Neural cell (in vitro differentiated cells): ENCODE data around the gene SLC9A1. TPM values are rescaled to one million over a fixed set of nuclear protein-coding genes. Genes with fewer than 3 reads are reported as not detected.

ENCODE experiments used
- H2AFZ ChIP-seq: fragments of 200-600, 300-800 bp; sonication (generic), shearing (Covaris generic); 2 replicates; pipeline ENCODE4 v1.6.0; 2014; ENCODE audit warnings: low read depth, mild to moderate bottlenecking, antibody characterized with exemption, low read length, moderate library complexity
- H3F3A ChIP-seq: fragments of 200-600 bp; shearing (Covaris generic); 2 replicates; pipeline ENCODE4 v1.6.1; 2016; ENCODE audit warnings: mild to moderate bottlenecking, moderate library complexity, mixed read lengths, antibody characterized with exemption, low read length; ENCODE audit not compliant: insufficient read depth, poor library complexity, severe bottlenecking
- H3K27ac ChIP-seq: fragments of 200-600, 300-800 bp; sonication (generic), shearing (Covaris generic); 2 replicates; pipeline ENCODE4 v1.5.1; 2014; ENCODE audit warnings: mild to moderate bottlenecking, low read length, moderate library complexity
- H3K27me3 ChIP-seq: fragments of 300-800, 200-600 bp; sonication (generic), shearing (Covaris generic); 2 replicates; pipeline ENCODE4 v1.6.0; 2014; ENCODE audit warnings: mild to moderate bottlenecking, low read depth, low read length, moderate library complexity; ENCODE audit not compliant: insufficient read depth
- H3K36me3 ChIP-seq: fragments of 300-800, 200-600 bp; sonication (generic), shearing (Covaris generic); 2 replicates; pipeline ENCODE4 v1.5.1; 2014; ENCODE audit warnings: mild to moderate bottlenecking, antibody characterized with exemption, low read length, moderate library complexity; ENCODE audit not compliant: insufficient read depth
- H3K4me2 ChIP-seq: fragments of 300-800, 200-600 bp; sonication (generic), shearing (Covaris generic); 2 replicates; pipeline ENCODE4 v1.6.0; 2014; ENCODE audit warnings: mild to moderate bottlenecking, low read length
- H3K4me3 ChIP-seq: fragments of 300-800, 200-600 bp; sonication (generic), shearing (Covaris generic); 2 replicates; pipeline ENCODE4 v1.5.1; 2014; ENCODE audit warnings: mild to moderate bottlenecking, low read length, moderate library complexity
- H3K79me2 ChIP-seq: fragments of 200-600 bp; shearing (Covaris generic); replicated peaks from 2 replicates; pipeline ENCODE4 v1.6.0; 2014; ENCODE audit warnings: mild to moderate bottlenecking, low read length, moderate library complexity; ENCODE audit not compliant: insufficient read depth
- H3K9ac ChIP-seq: fragments of 300-800, 200-600 bp; sonication (generic), shearing (Covaris generic); 2 replicates; pipeline ENCODE4 v1.6.1; 2016; ENCODE audit warnings: mild to moderate bottlenecking, low read length, mixed read lengths
- H3K9me2 ChIP-seq: fragments of 200-600 bp; shearing (Covaris generic); 2 replicates; pipeline ENCODE4 v1.6.1; 2016; ENCODE audit warnings: mild to moderate bottlenecking, low read length, mixed read lengths; ENCODE audit not compliant: insufficient read depth
- H3K9me3 ChIP-seq: fragments of 200-600, 300-800 bp; sonication (generic), shearing (Covaris generic); 2 replicates; pipeline ENCODE4 v1.6.1; 2016; ENCODE audit warnings: mild to moderate bottlenecking, mixed run types, low read length, moderate library complexity, mixed read lengths
- H4K20me1 ChIP-seq: fragments of 200-600 bp; shearing (Covaris generic); 2 replicates; pipeline ENCODE4 v1.6.1; 2016; ENCODE audit warnings: mild to moderate bottlenecking, mixed run types; ENCODE audit not compliant: insufficient read depth
- CTCF ChIP-seq: fragments of 450-650 bp; IDR thresholded peaks from 2 replicates; pipeline ENCODE4 v1.5.1; 2014; ENCODE audit warnings: antibody characterized with exemption, mild to moderate bottlenecking, moderate library complexity; ENCODE audit not compliant: poor library complexity, severe bottlenecking
- EP300 ChIP-seq: fragments of 450-650 bp; conservative IDR thresholded peaks from 2 replicates; pipeline ENCODE4 v1.6.1; 2014; ENCODE audit warnings: antibody characterized with exemption, mild to moderate bottlenecking, moderate library complexity; ENCODE audit not compliant: poor library complexity, severe bottlenecking
- EZH2 ChIP-seq: fragments of 200-600, 300-800 bp; shearing (Covaris generic), sonication (generic); IDR thresholded peaks from 2 replicates; pipeline ENCODE4 v1.6.1; 2014; ENCODE audit warnings: antibody characterized with exemption, low read length, borderline replicate concordance, mild to moderate bottlenecking; ENCODE audit not compliant: insufficient read depth, poor library complexity, severe bottlenecking
- MXI1 ChIP-seq: fragments of 450-650 bp; conservative IDR thresholded peaks from 2 replicates; pipeline ENCODE4 v1.6.1; 2014; ENCODE audit warnings: antibody characterized with exemption, mild to moderate bottlenecking; ENCODE audit not compliant: poor library complexity, severe bottlenecking
- POLR2AphosphoS5 ChIP-seq: IDR thresholded peaks from 2 replicates; pipeline ENCODE4 v1.6.1; 2012
- RAD21 ChIP-seq: fragments of 450-650 bp; conservative IDR thresholded peaks from 2 replicates; pipeline ENCODE4 v1.6.1; 2014; ENCODE audit warnings: antibody characterized with exemption, mild to moderate bottlenecking, moderate library complexity
- SMC3 ChIP-seq: fragments of 450-650 bp; conservative IDR thresholded peaks from 2 replicates; pipeline ENCODE4 v1.6.1; 2014; ENCODE audit warnings: antibody characterized with exemption, mild to moderate bottlenecking, moderate library complexity; ENCODE audit not compliant: poor library complexity
- TAF1 ChIP-seq: IDR thresholded peaks from 2 replicates; pipeline ENCODE4 v1.6.1; 2012; ENCODE audit warnings: low read depth
- polyA plus RNA-seq: library from polyadenylated mRNA; depleted of rRNA; stranded (reverse); fragments of >200 nt; gene quantifications from 2 replicates; pipeline ENCODE4 v1.2.3, GENCODE V29; 2014
- TF ChIP-seq, protein P1 (sequence below): IDR thresholded peaks from 2 replicates; pipeline ENCODE4 v1.6.1; 2012; ENCODE audit warnings: borderline replicate concordance

The SLC9A1 gene
- polyA plus RNA-seq, 1 donor from 2014 or later = 1.5 TPM

DNA sequence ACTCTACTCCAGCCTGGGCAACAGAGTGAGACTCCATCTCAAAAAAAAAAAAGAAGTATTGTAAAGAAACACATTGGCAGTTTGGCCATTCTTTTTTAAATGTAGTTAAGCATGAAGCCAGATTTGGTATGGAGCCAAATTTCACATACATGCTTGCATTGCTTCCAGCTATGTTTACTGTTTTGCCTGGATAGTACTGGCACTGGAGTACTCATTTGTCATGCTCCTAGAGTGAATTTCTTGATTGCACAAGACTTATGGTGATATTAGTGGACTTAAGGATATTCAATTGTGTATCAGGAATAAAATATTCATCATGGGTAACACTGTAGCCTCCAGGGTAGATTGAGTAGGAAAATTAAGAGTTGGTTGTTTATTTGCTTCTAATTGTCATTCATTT lies 24.5 kb upstream of the SLC9A1 start:
- no peaks in the 10 kb centered on the region for H3K79me2 ChIP-seq
- H3K9ac ChIP-seq = no peak overlapping the region
- no peaks in the 10 kb centered on the region for H3K36me3 ChIP-seq
- H3K27me3 ChIP-seq = no peaks in the 10 kb centered on the region
- H4K20me1 ChIP-seq = no peaks in the 10 kb centered on the region
- H3F3A ChIP-seq = no peaks in the 10 kb centered on the region
- H3K9me2 ChIP-seq = no peaks in the 10 kb centered on the region
- no peak overlapping the region for H3K4me3 ChIP-seq
- H3K4me2 ChIP-seq = no peak overlapping the region
- TF ChIP-seq EZH2 (no peak), TAF1 (no peak), MXI1 (no peak), SMC3 (no peak), RAD21 (no peak), CTCF (no peak), POLR2AphosphoS5 (no peak), EP300 (no peak)
- TF ChIP-seq, protein P1, sequence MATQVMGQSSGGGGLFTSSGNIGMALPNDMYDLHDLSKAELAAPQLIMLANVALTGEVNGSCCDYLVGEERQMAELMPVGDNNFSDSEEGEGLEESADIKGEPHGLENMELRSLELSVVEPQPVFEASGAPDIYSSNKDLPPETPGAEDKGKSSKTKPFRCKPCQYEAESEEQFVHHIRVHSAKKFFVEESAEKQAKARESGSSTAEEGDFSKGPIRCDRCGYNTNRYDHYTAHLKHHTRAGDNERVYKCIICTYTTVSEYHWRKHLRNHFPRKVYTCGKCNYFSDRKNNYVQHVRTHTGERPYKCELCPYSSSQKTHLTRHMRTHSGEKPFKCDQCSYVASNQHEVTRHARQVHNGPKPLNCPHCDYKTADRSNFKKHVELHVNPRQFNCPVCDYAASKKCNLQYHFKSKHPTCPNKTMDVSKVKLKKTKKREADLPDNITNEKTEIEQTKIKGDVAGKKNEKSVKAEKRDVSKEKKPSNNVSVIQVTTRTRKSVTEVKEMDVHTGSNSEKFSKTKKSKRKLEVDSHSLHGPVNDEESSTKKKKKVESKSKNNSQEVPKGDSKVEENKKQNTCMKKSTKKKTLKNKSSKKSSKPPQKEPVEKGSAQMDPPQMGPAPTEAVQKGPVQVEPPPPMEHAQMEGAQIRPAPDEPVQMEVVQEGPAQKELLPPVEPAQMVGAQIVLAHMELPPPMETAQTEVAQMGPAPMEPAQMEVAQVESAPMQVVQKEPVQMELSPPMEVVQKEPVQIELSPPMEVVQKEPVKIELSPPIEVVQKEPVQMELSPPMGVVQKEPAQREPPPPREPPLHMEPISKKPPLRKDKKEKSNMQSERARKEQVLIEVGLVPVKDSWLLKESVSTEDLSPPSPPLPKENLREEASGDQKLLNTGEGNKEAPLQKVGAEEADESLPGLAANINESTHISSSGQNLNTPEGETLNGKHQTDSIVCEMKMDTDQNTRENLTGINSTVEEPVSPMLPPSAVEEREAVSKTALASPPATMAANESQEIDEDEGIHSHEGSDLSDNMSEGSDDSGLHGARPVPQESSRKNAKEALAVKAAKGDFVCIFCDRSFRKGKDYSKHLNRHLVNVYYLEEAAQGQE = no peak
- no peak overlapping the region for H3K27ac ChIP-seq
- no peak overlapping the region for H2AFZ ChIP-seq
- peaks cover 5% of the 10 kb centered on the region for H3K9me3 ChIP-seq

GRCh38 chr1:27176954-27177353 lies 22.0 kb upstream of the SLC9A1 start:
- Histone ChIP-seq H3K36me3 (no peaks in the 10 kb centered on the region), H3K4me3 (no peak overlapping the region), H3K27me3 (no peaks in the 10 kb centered on the region), H4K20me1 (no peaks in the 10 kb centered on the region), H2AFZ (no peak overlapping the region), H3K27ac (no peak overlapping the region), H3K4me2 (no peak overlapping the region), H3K9me3 (no peaks in the 10 kb centered on the region), H3K9me2 (no peaks in the 10 kb centered on the region), H3F3A (no peaks in the 10 kb centered on the region), H3K9ac (no peak overlapping the region), H3K79me2 (no peaks in the 10 kb centered on the region)
- TF ChIP-seq TAF1 (no peak), SMC3 (no peak), EP300 (no peak), POLR2AphosphoS5 (no peak), CTCF (no peak), EZH2 (no peak), RAD21 (no peak), MXI1 (no peak)
- TF ChIP-seq, protein P1 = no peak
